HG03439 (cell line): ENCODE results near the gene CCKAR.

Source experiments
- ATAC-seq: cut with Tn5 transposase; IDR thresholded peaks from one replicate; pipeline ENCODE4 v1.9.1; 2021; ENCODE audit warnings: mild to moderate bottlenecking, moderate library complexity; ENCODE audit not compliant: unreplicated experiment

Gene CCKAR

DNA sequence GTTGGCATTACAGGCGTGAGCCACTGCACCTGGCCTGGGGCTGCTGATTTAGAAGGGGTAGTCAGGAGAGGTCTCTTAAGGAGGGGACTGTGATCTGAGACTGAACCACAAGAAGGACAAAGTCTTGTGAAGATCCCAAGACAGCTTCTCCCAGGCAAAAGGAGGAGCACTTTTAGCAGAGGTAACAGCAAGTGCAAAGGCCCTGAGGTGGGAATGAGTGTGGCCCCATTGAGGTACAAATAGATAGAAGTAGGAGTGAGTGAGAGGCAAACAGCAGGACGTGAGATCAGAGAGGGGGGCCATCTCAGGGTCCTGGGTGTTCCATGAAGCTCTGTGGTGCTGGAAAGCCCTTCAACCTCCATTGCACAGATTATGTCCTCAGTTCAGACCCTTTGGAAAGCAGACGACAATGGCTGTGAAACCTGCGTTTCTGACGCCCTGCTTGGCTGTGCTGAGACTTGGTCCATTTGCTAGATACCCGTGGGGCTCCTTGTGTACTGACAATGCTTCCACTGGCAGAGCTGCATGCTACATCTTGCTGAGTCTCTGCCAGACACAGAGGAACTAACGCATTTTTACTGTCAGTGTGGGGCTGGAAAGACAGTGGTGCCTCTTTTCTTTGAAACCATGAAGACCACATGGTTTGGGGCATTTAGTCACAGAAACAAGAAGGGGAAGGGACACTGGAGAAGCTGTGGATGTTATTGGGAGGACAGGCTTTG is 1.3 kb upstream of the CCKAR start:
- no peak for ATAC-seq

- no peak for ATAC-seq
Observed at GRCh38 chr4:26490960-26491284, 638 bp upstream of the CCKAR start.

DNA sequence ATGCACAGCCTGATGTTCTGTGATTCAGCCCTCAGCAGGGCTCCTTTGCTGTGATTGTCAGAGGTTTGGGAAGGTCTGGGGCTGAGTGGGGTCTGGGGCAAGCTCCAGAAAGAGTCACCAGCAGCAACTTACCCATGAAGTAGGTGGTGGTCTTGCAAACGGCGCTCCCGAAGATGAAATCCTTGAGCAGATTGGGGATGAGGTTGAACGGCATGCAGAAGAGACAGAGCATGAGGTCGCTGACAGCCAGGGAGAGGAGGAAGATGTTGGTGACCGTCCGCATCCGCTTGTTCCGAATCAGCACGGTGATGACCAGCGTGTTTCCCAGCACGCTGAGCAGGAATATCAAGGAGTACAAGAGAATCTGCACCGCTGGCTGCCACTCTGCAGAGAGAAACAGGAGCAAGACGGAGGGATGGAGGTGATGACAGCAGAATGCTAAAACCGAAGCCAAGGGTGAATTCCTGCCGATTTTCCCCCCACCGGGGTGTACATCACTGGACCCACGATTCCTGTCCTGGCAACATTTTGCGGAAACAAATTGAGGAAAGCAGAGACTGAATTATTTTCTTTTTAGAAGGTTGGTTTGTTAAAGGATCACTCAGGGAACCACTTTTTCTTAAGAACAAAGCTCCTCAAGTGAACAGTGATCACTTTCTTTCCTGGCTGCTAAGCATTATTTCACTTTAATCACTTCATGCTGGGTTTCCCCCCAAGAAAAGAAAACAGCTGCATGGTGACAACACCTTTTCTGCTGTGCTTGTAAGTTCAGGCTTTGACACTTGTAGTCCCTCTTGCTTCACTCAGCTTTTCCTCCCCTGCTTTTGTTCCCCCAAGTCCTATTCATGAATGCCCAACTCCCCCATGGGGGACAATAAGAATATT is 941 bp downstream of the CCKAR start:
- no peak for ATAC-seq

DNA sequence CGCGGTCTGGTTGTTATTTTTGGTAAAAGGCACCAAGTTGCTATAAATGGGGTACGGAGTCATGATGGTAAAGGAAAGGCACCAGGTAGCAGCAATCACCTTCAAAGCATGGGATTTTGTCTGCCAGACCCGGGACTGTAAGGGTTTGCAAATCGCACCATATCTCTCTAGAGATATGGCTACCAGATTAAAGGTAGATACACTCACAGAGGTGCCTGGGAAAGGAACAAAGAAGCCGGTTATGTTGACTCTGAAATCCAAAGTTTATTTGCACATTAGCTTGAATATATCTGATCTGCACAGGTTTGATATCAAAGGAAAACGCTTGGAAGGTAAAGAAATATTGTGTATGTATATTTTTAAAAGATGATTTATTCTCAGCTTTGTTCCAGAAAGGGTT is 4.6 kb downstream of the CCKAR start:
- ATAC-seq = no peak

GRCh38 chr4:26484516-26484915 is 5.8 kb downstream of the CCKAR start:
- no peak for ATAC-seq

GRCh38 chr4:26484032-26484515 is 6.2 kb downstream of the CCKAR start:
- no peak for ATAC-seq

DNA sequence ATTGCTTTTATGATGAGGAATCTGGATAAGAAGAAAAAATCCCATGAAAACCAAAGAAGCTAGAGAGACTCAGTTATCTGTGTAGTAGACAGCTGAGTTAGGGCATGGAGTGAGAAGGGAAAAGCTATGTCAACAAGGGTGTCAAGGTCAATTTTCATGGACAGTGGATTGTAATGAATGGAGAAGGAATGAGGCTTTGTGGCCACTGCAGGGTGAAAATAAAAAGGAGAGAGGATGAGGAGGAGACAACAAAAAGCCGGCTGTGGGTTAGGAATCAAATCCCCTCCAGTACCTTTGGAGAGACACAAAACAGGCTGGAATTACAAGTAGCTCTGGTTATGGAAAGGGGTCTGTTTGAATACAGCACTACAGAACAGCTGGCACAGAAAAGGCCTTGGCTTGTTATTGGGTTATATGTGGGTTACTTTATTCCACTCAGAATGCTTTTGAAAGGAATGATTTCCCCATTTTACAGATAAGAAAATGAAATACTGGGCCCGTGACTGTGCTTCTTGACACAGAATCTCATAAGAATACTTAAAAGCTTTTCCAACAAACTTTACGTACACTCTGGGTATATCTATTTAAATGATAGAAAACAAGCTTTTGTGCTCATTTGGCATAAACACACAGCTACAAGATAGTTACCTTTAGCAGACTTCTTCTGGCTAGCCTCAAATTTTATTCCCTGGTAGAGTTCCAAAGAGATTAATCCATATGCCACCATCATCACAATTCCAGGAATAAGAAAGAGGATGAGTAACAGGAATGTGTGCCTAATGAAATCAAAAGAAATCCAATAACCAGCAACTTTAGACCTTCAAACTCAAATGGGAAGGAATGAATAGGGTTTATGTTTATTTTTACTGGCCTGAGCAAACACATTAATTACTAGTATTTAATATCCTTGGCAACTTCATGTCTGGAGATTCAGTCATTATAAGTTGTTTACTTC is 7.5 kb downstream of the CCKAR start:
- no peak for ATAC-seq

- ATAC-seq = no peak
Observed at GRCh38 chr4:26478330-26478729, 12.0 kb downstream of the CCKAR start.

DNA sequence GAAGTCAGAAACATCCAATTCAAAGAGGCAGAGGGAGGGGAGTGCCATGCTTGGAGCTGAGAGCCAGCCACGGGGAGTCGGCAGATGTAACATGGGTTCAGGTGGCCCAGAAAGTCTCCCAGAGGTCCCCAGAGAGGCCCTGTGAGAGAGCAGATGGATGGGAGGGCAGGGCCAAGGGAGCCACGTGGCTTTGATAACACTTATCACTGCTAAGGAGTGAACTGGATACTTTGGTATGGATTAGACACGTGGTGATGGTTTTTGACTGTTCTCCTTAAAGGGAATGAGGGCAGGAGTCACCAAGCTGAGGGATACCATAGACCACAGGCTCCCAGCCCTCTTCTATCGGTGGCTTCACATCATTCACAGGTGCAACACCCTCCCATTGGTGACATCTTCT is 13.7 kb downstream of the CCKAR start:
- no peak for ATAC-seq

DNA sequence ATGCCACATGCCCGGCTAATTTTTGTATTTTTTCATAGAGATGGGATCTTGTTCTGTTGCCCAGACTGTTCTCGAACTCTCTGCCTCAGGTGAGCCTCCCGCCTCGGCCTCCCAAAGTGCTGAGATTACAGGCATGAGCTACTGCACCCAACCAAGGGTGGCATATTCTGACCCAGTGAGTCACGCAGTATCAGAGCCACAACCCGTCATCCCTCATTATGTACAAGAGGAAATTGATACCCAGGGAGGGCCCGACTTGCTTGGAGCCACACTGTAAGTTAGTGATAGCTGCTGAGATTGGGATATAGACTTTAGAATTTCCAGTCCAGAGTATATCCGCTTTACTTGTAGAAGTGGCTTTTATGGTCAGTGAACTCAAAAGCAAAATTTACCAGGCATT is 14.6 kb downstream of the CCKAR start:
- no peak for ATAC-seq

GRCh38 chr4:26474551-26474950 is 15.7 kb downstream of the CCKAR start:
- ATAC-seq = no peak

DNA sequence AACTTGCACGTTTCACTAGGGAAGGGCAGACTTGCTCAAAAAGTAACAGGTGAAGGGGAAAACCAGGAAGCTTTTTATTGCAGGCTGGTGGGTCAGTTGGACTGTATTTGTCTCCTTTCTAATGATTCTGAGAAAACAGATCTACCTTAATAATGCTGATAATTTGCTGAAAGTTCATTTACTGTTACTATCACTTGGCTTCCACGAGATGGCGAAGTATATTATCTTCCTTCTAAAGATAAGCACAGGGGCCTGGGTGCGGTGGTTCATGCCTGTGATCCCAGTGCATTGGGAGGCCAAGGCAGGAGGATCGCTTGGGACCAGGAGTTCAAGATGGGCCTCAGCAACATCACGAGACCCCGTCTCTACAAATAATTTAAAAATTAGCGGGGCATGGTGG is 16.4 kb downstream of the CCKAR start:
- ATAC-seq = no peak

GRCh38 chr4:26471890-26472289 is 18.4 kb downstream of the CCKAR start:
- ATAC-seq = no peak

- ATAC-seq = no peak
Observed at GRCh38 chr4:26468977-26469376, 21.3 kb downstream of the CCKAR start.

- no peak for ATAC-seq
Observed at GRCh38 chr4:26468283-26468949, 21.9 kb downstream of the CCKAR start.

- no peak for ATAC-seq
Observed at GRCh38 chr4:26467724-26468123, 22.6 kb downstream of the CCKAR start.

- no peak for ATAC-seq
Observed at GRCh38 chr4:26466578-26467270, 23.6 kb downstream of the CCKAR start.

DNA sequence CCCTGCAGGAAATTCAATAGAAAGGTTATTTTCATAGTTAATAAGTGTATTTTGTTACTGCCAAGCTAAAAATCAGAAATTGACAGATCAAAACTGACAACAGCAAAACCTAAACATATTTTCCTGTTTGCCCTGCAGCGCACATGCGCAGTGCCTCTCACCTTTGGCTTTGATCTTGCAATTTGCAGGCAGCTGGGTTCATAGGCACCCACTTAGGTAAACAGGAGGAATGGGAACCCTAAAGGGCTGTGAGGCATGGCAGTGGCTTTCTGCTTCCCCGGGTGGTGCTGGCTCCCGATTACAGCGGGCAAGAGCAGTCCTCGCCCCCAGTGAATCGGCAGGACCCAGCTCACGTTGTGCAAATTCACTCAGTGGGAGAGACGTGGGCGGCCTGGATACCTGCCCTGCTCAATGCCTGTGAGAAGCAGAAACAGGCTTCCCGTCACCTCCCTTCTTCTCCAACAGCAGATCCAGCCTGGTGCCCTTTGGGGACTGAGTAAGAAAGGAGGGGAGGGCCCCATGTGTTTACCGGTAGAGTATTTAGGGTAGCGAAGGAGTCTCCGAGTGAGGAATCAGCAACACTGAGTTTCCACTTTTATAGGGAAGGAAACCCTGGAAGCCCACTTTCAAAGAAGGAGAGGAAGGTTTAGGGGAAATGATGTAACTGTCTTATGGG is 25.7 kb downstream of the CCKAR start:
- ATAC-seq = no peak

GRCh38 chr4:26463386-26463785 is 26.9 kb downstream of the CCKAR start:
- no peak for ATAC-seq
